Neural progenitor cell (in vitro differentiated cells): ENCODE results near the gene EXOC4.

Experiments
- CTCF ChIP-seq: fragments of 200-600 bp; sonication (generic); IDR thresholded peaks from 2 replicates; pipeline ENCODE4 v1.5.1; 2017; ENCODE audit warnings: antibody characterized with exemption, mild to moderate bottlenecking
- EZH2 ChIP-seq: fragments of 200-600 bp; sonication (generic); IDR thresholded peaks from 2 replicates; pipeline ENCODE4 v1.6.1; 2017; ENCODE audit warnings: antibody characterized with exemption, mild to moderate bottlenecking, moderate library complexity

GRCh38 chr7:133570321-133570720 lies 317.4 kb downstream of the EXOC4 start:
- no peak for TF ChIP-seq CTCF
- no peak for TF ChIP-seq EZH2
